DOHH2 (cell line): ENCODE measurements around the gene CCDC88A.

ENCODE experiments used
- EZH2phosphoT487 ChIP-seq: fragments of 200-600 bp; sonication (generic); IDR thresholded peaks from 2 replicates; pipeline ENCODE4 v1.6.1; 2017; ENCODE audit warnings: borderline replicate concordance, mild to moderate bottlenecking, antibody characterized with exemption, low read length, moderate library complexity, mixed read lengths
- TF ChIP-seq, protein P1 (sequence below): fragments of 200-600 bp; sonication (generic); IDR thresholded peaks from one replicate; pipeline ENCODE4 v1.5.1; 2014; ENCODE audit warnings: antibody characterized with exemption, mild to moderate bottlenecking, low read depth, low read length; ENCODE audit not compliant: poor library complexity, severe bottlenecking

DNA sequence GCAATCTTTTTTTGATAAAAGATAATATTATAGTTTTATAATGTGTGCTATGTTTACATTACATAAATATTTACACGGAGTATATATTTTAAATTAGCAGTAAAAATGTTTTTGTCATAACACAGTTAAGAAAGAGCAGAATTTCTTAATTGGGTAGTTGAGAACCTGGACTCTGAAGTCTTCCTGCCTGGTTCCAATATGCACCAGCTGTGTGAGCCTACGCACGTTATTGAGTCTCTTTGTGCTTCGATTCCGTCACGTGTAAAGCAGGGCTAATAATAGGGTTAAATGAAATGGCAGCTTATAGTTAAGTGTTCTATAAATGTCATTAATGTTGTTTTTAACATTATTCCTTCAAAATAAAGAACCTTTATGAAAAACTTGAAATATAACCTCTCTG, 1.2 kb upstream of the CCDC88A start:
- TF ChIP-seq EZH2phosphoT487: no peak
- TF ChIP-seq, protein P1, sequence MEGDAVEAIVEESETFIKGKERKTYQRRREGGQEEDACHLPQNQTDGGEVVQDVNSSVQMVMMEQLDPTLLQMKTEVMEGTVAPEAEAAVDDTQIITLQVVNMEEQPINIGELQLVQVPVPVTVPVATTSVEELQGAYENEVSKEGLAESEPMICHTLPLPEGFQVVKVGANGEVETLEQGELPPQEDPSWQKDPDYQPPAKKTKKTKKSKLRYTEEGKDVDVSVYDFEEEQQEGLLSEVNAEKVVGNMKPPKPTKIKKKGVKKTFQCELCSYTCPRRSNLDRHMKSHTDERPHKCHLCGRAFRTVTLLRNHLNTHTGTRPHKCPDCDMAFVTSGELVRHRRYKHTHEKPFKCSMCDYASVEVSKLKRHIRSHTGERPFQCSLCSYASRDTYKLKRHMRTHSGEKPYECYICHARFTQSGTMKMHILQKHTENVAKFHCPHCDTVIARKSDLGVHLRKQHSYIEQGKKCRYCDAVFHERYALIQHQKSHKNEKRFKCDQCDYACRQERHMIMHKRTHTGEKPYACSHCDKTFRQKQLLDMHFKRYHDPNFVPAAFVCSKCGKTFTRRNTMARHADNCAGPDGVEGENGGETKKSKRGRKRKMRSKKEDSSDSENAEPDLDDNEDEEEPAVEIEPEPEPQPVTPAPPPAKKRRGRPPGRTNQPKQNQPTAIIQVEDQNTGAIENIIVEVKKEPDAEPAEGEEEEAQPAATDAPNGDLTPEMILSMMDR: no peak
